Activated B cell treated with CpG ODN at 0.5 μM for 24 hours (primary cell): Measurements from ENCODE around the gene TMEM269. TPM values are rescaled to one million over a fixed set of nuclear protein-coding genes. Genes with fewer than 3 reads are reported as not detected.

Experiments
- ATAC-seq: fragments of 200-7000 bp; cut with Tn5 transposase; one replicate; pipeline ENCODE4 v1.10.0; 2021; ENCODE audit warnings: low read depth, mild to moderate bottlenecking, moderate library complexity
- CTCF ChIA-PET: fragments of 350-600 bp; sonication (Branson Sonifier 250); formaldehyde crosslinking; loops from one replicate; lab custom pipeline; 2021; ENCODE audit warnings: antibody characterized with exemption; lab: Charles Lee
- POLR2A ChIA-PET: fragments of 350-600 bp; sonication (Branson Sonifier 250); formaldehyde crosslinking; loops from one replicate; lab custom pipeline; 2021; ENCODE audit warnings: antibody characterized with exemption; lab: Charles Lee
- DNase-seq: peaks from one replicate; pipeline ENCODE4 v3.0.0; 2022
- H3K27ac Mint-ChIP-seq: one replicate; pipeline ENCODE4 v1.8.0; 2020; ENCODE audit warnings: mixed read lengths
- H3K27me3 Mint-ChIP-seq: one replicate; pipeline ENCODE4 v1.8.0; 2021; ENCODE audit warnings: mixed read lengths
- H3K36me3 Mint-ChIP-seq: one replicate; pipeline ENCODE4 v1.8.0; 2021; ENCODE audit warnings: low read depth, mixed read lengths
- H3K4me1 Mint-ChIP-seq: one replicate; pipeline ENCODE4 v1.8.0; 2021; ENCODE audit warnings: mixed read lengths
- H3K4me3 Mint-ChIP-seq: one replicate; pipeline ENCODE4 v1.8.0; 2020; ENCODE audit warnings: mild to moderate bottlenecking, mixed read lengths
- H3K9me3 Mint-ChIP-seq: one replicate; pipeline ENCODE4 v1.8.0; 2020; ENCODE audit warnings: mixed read lengths
- intact Hi-C: fragments of 100-400 bp; cut with micrococcal nuclease; formaldehyde crosslinking; loops from one replicate; pipeline ENCODE4 v1.15.1; 2024
- total RNA-seq: library from RNA; stranded (reverse); gene quantifications from 2 replicates; pipeline ENCODE4 v1.2.3, GENCODE V29; 2022
- TF ChIP-seq, protein P1 (sequence below): fragments of 200-600 bp; IDR thresholded peaks from one replicate; pipeline ENCODE4 v1.8.0; 2022; ENCODE audit warnings: antibody characterized with exemption, mild to moderate bottlenecking

TMEM269 gene
- total RNA-seq, 1 donor from 2014 or later = 0.31 TPM

DNA sequence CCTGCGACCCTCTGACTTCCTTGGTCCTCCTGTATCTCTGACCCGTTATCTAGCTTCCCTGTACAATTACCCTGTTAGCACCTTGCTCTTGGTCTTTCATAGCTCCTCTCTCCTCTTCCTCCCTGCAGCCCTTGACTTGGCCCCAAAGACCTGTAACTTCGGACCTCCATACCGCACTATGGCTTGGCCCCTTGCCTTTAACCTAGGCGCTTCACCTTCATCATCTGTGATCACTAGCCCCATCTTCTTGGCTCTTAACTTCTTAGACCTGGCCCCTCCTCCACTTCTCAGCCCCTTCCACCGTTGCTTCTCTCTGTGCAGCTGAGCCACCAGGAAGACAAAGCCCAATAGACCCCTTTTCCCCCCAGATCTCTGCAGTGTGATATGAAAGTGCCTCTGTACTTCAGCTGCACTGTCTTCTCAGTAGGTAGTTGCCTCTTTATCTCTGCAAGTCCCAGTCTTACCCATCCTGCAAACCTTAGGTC lies 62.4 kb downstream of the TMEM269 start:
- CTCF ChIA-PET = interaction anchor here (1.2 to 2.4 kb wide), 5 partner anchors 9 to 226 kb away, joined by 3 to 17 read pairs (median 4); no protein-coding TSS in a partner anchor
- ATAC-seq (no peak), DNase-seq (no peak)
- Mint-ChIP-seq H3K4me3 (peak overlapping the region; percentile 94), H3K27me3 (no peaks in the 10 kb centered on the region), H3K9me3 (no peaks in the 10 kb centered on the region), H3K36me3 (peaks cover 37% of the 10 kb centered on the region), H3K4me1 (peaks cover 49% of the 10 kb centered on the region), H3K27ac (peak overlapping the region; percentile 73)
- intact Hi-C loops = loop anchor here (5.0 kb wide), 1 partner anchor 75 kb away; no protein-coding TSS in a partner anchor
- TF ChIP-seq, protein P1, sequence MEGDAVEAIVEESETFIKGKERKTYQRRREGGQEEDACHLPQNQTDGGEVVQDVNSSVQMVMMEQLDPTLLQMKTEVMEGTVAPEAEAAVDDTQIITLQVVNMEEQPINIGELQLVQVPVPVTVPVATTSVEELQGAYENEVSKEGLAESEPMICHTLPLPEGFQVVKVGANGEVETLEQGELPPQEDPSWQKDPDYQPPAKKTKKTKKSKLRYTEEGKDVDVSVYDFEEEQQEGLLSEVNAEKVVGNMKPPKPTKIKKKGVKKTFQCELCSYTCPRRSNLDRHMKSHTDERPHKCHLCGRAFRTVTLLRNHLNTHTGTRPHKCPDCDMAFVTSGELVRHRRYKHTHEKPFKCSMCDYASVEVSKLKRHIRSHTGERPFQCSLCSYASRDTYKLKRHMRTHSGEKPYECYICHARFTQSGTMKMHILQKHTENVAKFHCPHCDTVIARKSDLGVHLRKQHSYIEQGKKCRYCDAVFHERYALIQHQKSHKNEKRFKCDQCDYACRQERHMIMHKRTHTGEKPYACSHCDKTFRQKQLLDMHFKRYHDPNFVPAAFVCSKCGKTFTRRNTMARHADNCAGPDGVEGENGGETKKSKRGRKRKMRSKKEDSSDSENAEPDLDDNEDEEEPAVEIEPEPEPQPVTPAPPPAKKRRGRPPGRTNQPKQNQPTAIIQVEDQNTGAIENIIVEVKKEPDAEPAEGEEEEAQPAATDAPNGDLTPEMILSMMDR = no peak
- POLR2A ChIA-PET = interaction anchor here (1.2 to 2.6 kb wide), 9 partner anchors 8 to 189 kb away, joined by 3 to 24 read pairs (median 7); partner anchors contain the start of genes C1orf50, ERMAP, P3H1 and PPIH

DNA sequence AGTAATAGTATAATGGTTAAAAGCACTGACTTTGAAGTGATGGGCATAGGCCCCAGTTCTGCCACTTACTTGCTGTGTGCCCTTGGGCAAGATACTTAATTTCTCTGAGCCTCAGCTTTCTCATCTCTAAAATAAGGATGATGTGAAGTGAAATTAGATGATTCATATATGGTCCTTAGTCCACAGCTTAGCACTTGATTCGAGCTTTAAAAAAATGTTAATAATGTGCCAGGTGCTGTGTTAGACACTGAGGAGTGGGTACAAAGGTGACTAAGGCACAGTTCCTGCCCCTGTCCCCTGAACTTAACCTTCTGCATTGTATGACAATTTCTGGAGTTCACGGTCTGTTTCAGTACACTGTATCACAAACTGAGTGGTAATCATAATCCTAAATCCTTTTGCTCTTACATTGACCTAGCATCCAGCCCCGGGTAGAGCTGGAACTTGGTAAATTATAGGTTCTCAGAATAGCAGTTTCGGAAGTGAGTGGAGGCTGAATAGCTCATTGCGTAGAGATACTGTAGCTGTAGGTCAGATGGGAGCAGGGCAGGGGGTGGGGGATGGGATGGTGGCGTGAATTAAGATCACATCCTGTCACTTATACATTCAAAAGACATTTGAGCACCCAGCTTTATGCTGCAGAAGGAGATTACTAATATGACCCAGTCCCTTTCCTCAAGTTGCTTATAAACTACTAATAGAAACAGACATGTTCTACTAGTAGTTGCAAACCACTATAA lies 63.1 kb downstream of the TMEM269 start:
- H3K4me1 Mint-ChIP-seq = peaks cover 56% of the 10 kb centered on the region
- TF ChIP-seq, protein P1 = no peak
- H3K9me3 Mint-ChIP-seq = no peaks in the 10 kb centered on the region
- peaks cover 40% of the 10 kb centered on the region for H3K36me3 Mint-ChIP-seq
- DNase-seq = no peak
- ATAC-seq = no peak
- intact Hi-C loops = loop anchor here (5.0 kb wide), 1 partner anchor 74 kb away; no protein-coding TSS in a partner anchor
- peak overlapping the region; percentile 94 for H3K4me3 Mint-ChIP-seq
- ChIA-PET POLR2A (interaction anchor here (0.9 to 2.6 kb wide), 4 partner anchors 9 to 81 kb away, joined by 3 to 24 read pairs (median 8); partner anchors contain the start of genes C1orf50, P3H1 and SVBP), CTCF (no interaction called here)
- peak overlapping the region; percentile 73 for H3K27ac Mint-ChIP-seq
- H3K27me3 Mint-ChIP-seq = no peaks in the 10 kb centered on the region

- ATAC-seq = no peak
- intact Hi-C loops = loop anchor here (5.0 kb wide), 1 partner anchor 73 kb away; no protein-coding TSS in a partner anchor
- POLR2A ChIA-PET = no interaction called here
- no peaks in the 10 kb centered on the region for H3K9me3 Mint-ChIP-seq
- TF ChIP-seq, protein P1 = no peak
- DNase-seq = no peak
- H3K4me3 Mint-ChIP-seq = no peak overlapping the region
- CTCF ChIA-PET = no interaction called here
- H3K36me3 Mint-ChIP-seq = peaks cover 37% of the 10 kb centered on the region
- H3K4me1 Mint-ChIP-seq = peaks cover 65% of the 10 kb centered on the region
- H3K27ac Mint-ChIP-seq = no peak overlapping the region
- H3K27me3 Mint-ChIP-seq = no peaks in the 10 kb centered on the region
These were observed 64.2 kb downstream of the TMEM269 start for GRCh38 chr1:42848823-42849537.

DNA sequence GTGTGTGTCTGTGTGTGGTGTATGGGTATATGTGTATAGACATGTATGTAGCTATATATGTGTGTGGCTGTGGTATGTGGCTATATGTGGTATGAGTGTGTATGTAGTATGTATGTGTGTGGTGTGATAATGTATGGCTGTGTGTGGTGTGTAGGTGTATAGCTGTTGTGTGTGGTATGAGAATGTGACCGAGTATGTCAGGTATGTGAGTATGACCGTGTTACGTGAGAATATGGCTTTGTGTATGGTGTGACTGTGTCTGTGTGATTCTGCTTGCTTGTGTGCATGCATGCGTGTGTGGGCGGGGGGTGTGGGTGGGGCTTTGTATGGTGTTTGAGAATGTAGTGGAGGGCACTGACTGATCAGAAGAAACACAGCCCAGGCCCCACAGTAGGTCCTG lies 65.2 kb downstream of the TMEM269 start:
- Mint-ChIP-seq H3K27me3 (no peaks in the 10 kb centered on the region), H3K4me1 (peaks cover 66% of the 10 kb centered on the region), H3K4me3 (no peak overlapping the region), H3K27ac (peak overlapping the region; percentile 19), H3K9me3 (no peaks in the 10 kb centered on the region), H3K36me3 (peaks cover 37% of the 10 kb centered on the region)
- ChIA-PET POLR2A (interaction anchor here (0.7 kb wide), 1 partner anchor 82 kb away, joined by 5 read pairs; no protein-coding TSS in a partner anchor), CTCF (interaction anchor here (1.3 kb wide), 1 partner anchor 63 kb away, joined by 3 read pairs; no protein-coding TSS in a partner anchor)
- ATAC-seq = no peak
- intact Hi-C loops = loop anchor here (5.0 kb wide), 1 partner anchor 72 kb away; no protein-coding TSS in a partner anchor
- DNase-seq = no peak
- TF ChIP-seq, protein P1 = no peak

Other genes starting within 250 kb of the TMEM269 start
- 64.1 and 65.1 TPM in 2 replicates for gene PPIH, start 126.6 kb upstream of the TMEM269 start, total RNA-seq
- gene YBX1, start 102.6 kb upstream of the TMEM269 start, total RNA-seq = 609 and 693 TPM in 2 replicates
- not detected in 2 replicates for gene CLDN19, start 44.8 kb upstream of the TMEM269 start, total RNA-seq
- 27.1 and 30.4 TPM in 2 replicates for gene P3H1, start 18.0 kb upstream of the TMEM269 start, total RNA-seq
- gene C1orf50, start 17.7 kb upstream of the TMEM269 start, total RNA-seq = 10.6 and 13.1 TPM in 2 replicates
- gene ERMAP, start 32.1 kb downstream of the TMEM269 start, total RNA-seq = 7.1 and 10.7 TPM in 2 replicates
- 21.5 and 22.4 TPM in 2 replicates for gene SVBP, start 32.4 kb downstream of the TMEM269 start, total RNA-seq
- gene ZNF691, start 61.6 kb downstream of the TMEM269 start, total RNA-seq = 13.1 and 16.1 TPM in 2 replicates
- gene SLC2A1, start 173.9 kb downstream of the TMEM269 start, total RNA-seq = 105 and 117 TPM in 2 replicates